Measurements from ENCODE around the gene TIMP2. TPM values are rescaled to one million over a fixed set of nuclear protein-coding genes. Genes with fewer than 3 reads are reported as not detected.

The TIMP2 gene
- total and polyA plus RNA-seq, 2 donors (not counting 3 experiments of a cell fraction or from before 2014, with no cell fraction given), result 138 to 318 TPM

GRCh38 chr17:78934681-78935418, 9.7 kb upstream of the TIMP2 start:
- H3K4me2 ChIP-seq (ENCODE audit: insufficient read depth, low read length), result peak overlapping the region; percentile 59
- no peaks in the 10 kb centered on the region for H3K9me3 ChIP-seq (replicated peaks; ENCODE audit: control insufficient read depth, insufficient read depth, low read length)
- H3K27ac ChIP-seq (ENCODE audit: insufficient read depth, low read depth, low read length), result peak overlapping the region; percentile 93
- no peaks in the 10 kb centered on the region for H3K9me1 ChIP-seq (replicated peaks; ENCODE audit: control insufficient read depth, extremely low read depth, insufficient read depth, low read length)
- DNase-seq (ENCODE audit: low read depth, low spot score) (no peak), FAIRE-seq (peak; percentile 24)
- POLR2A ChIA-PET, result interaction anchor here (1.0 to 1.5 kb wide), 2 partner anchors 51 to 72 kb away, joined by 4 read pairs; no protein-coding TSS in a partner anchor
- peak overlapping the region; percentile 78 for H3K9ac ChIP-seq (replicated peaks; ENCODE audit: extremely low read depth, insufficient read depth, low read length)
- TSS peak; percentile 57 for BruUV-seq (replicated peaks)
- H3K79me2 ChIP-seq (ENCODE audit: control insufficient read depth, insufficient read depth, low read length), result no peaks in the 10 kb centered on the region
- dilution Hi-C loops (cut with MboI; ENCODE audit: extremely low pct_ligation_motif_present, low sequenced_read_pairs) (no loop called here), intact Hi-C loops (cut with micrococcal nuclease) (loop anchor here (1.0 to 5.0 kb wide), 7 partner anchors 10 to 978 kb away; partner anchors contain the start of genes TIMP2, TNRC6C and USP36)
- peak overlapping the region in 2 of 3 experiments; percentile 7 to 12 for H3K4me3 ChIP-seq (replicated peaks in 1 of 3; ENCODE audit: insufficient read depth in 1 of 3, low read depth in 1 of 3, low read length in 3 of 3)
- no peaks in the 10 kb centered on the region for H4K20me1 ChIP-seq (replicated peaks; ENCODE audit: control insufficient read depth, extremely low read depth, insufficient read depth, low read length)
- CTCF ChIA-PET, result interaction anchor here (1.1 to 5.4 kb wide), 3 partner anchors 37 to 69 kb away, joined by 3 to 29 read pairs (median 13); no protein-coding TSS in a partner anchor
- TF ChIP-seq CTCF (IDR thresholded peaks at IDR 0.05; ENCODE audit: extremely low read depth in 1 of 2, insufficient read depth in 1 of 2, low read depth in 1 of 2, low read length in 2 of 2) (no peak), FOS (IDR thresholded peaks at IDR 0.05; ENCODE audit: borderline replicate concordance, insufficient read depth, low read length) (no peak)
- H2AFZ ChIP-seq (ENCODE audit: low read depth, low read length), result no peak overlapping the region
- no peaks in the 10 kb centered on the region for H3K27me3 ChIP-seq (ENCODE audit: control insufficient read depth in 2 of 2, insufficient read depth in 2 of 2, low read length in 2 of 2)
- H3K4me1 ChIP-seq (ENCODE audit: control insufficient read depth, extremely low read depth, insufficient read depth, low read length), result peaks cover 35% of the 10 kb centered on the region
- H3K36me3 ChIP-seq (ENCODE audit: control insufficient read depth in 2 of 2, extremely low read depth in 1 of 2, insufficient read depth in 2 of 2, low read length in 2 of 2), result no peaks in the 10 kb centered on the region
